Tibial nerve (tissue), 4 donors: ENCODE results near the gene L3MBTL4. TPM values are rescaled to one million over a fixed set of nuclear protein-coding genes. Genes with fewer than 3 reads are reported as not detected.

Source experiments
- DNase-seq, 2 donors: peaks; one replicate each; pipeline ENCODE4 v3.0.0-alpha.2; 2019; ENCODE audit warnings: low spot score in 2 of 2
- H3K27ac ChIP-seq, 4 donors: fragments of 200-600 bp; sonication (generic) in 3 of 4; one replicate each; pipeline ENCODE4 v1.5.1; 2017 to 2019; ENCODE audit warnings: mild to moderate bottlenecking in 1 of 4
- H3K27me3 ChIP-seq, 2 donors: fragments of 200-600 bp; sonication (generic) in 1 of 2; one replicate each; pipeline versions ENCODE4 v1.5.1 to v1.6.0; 2017 to 2019
- H3K36me3 ChIP-seq, 3 donors: fragments of 200-600 bp; sonication (generic); one replicate each; pipeline ENCODE4 v1.5.1; 2018 to 2019
- H3K4me1 ChIP-seq, 4 donors: fragments of 200-600 bp; sonication (generic) in 3 of 4; one replicate each; pipeline ENCODE4 v1.5.1; 2017 to 2019
- H3K4me3 ChIP-seq, 4 donors: fragments of 200-600 bp; sonication (generic) in 3 of 4; one replicate each; pipeline ENCODE4 v1.5.1; 2017 to 2019; ENCODE audit warnings: mild to moderate bottlenecking in 1 of 4, moderate library complexity in 1 of 4
- H3K9me3 ChIP-seq, 4 donors: fragments of 200-600 bp; sonication (generic) in 3 of 4; one replicate each; pipeline ENCODE4 v1.5.1; 2017 to 2019
- EP300 ChIP-seq, 2 donors: sonication (generic); formaldehyde crosslinking; IDR thresholded peaks; one replicate each; pipeline ENCODE4 v1.6.1; 2017; ENCODE audit warnings: antibody characterized with exemption in 2 of 2, mild to moderate bottlenecking in 1 of 2
- POLR2A ChIP-seq, 2 donors: fragments of 450-650 bp; IDR thresholded peaks; one replicate each; pipeline ENCODE4 v1.6.1; 2017; ENCODE audit warnings: antibody characterized with exemption in 2 of 2, mild to moderate bottlenecking in 2 of 2, moderate library complexity in 2 of 2
- WGBS, 2 donors: methylation state at CpG; one replicate each; pipeline ENCODE4 v1.1.5; 2018; 5-methylcytosine and 5-hydroxymethylcytosine counted together
- total RNA-seq, 4 donors: library from RNA; depleted of rRNA; stranded (reverse); fragments of >200 nt; gene quantifications; one replicate each; pipeline ENCODE4 v1.1.0, GENCODE V29; 2016
- TF ChIP-seq, protein P1 (sequence below), 5 experiments: fragments of 200-600 bp in 3 of 5; fragments of 450-650 bp in 2 of 5; sonication (generic) in 3 of 5; IDR thresholded peaks; one replicate each; pipeline ENCODE4 v1.5.1; 2016 to 2019; ENCODE audit warnings: antibody characterized with exemption in 5 of 5, mild to moderate bottlenecking in 3 of 5, moderate library complexity in 2 of 5

L3MBTL4 gene
- total RNA-seq, 4 donors from 2014 or later, result 6.3 to 9.0 (median 8.1) TPM

DNA sequence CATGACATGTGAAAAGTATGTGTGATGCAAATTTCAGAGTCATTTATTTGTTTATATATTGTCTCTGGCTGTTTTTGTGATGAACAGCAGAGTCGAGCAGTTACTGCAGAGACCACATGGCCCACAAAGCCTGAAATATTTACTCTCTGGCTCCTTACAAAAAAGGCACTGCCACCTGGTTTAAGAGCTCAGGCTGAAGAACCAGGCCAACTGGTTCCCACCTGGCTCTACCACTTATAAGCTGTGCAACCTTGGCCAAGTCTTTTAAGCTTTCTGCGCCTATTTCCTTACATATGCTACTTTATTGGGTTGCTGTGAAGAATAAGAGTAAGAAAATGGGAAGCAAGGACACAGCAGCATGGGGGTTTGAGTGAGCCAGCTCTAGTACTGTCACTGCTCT lies 207.6 kb downstream of the L3MBTL4 start:
- H3K9me3 ChIP-seq, result no peaks in the 10 kb centered on the region
- no peaks in the 10 kb centered on the region for H3K4me1 ChIP-seq
- H3K27me3 ChIP-seq, result no peaks in the 10 kb centered on the region
- no peak overlapping the region for H3K27ac ChIP-seq
- WGBS, 2 donors, result 87 to 93% methylated on average over 2 of the region's 2 CpGs
- H3K36me3 ChIP-seq, result peaks cover 0 to 7% (median 0%) of the 10 kb centered on the region in 3 donors
- no peak for TF ChIP-seq POLR2A (IDR thresholded peaks at IDR 0.05)
- no peak for TF ChIP-seq EP300 (IDR thresholded peaks at IDR 0.05)
- TF ChIP-seq, protein P1, sequence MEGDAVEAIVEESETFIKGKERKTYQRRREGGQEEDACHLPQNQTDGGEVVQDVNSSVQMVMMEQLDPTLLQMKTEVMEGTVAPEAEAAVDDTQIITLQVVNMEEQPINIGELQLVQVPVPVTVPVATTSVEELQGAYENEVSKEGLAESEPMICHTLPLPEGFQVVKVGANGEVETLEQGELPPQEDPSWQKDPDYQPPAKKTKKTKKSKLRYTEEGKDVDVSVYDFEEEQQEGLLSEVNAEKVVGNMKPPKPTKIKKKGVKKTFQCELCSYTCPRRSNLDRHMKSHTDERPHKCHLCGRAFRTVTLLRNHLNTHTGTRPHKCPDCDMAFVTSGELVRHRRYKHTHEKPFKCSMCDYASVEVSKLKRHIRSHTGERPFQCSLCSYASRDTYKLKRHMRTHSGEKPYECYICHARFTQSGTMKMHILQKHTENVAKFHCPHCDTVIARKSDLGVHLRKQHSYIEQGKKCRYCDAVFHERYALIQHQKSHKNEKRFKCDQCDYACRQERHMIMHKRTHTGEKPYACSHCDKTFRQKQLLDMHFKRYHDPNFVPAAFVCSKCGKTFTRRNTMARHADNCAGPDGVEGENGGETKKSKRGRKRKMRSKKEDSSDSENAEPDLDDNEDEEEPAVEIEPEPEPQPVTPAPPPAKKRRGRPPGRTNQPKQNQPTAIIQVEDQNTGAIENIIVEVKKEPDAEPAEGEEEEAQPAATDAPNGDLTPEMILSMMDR (IDR thresholded peaks at IDR 0.05), result no peak
- H3K4me3 ChIP-seq, result no peak overlapping the region
- DNase-seq, result no peak

DNA sequence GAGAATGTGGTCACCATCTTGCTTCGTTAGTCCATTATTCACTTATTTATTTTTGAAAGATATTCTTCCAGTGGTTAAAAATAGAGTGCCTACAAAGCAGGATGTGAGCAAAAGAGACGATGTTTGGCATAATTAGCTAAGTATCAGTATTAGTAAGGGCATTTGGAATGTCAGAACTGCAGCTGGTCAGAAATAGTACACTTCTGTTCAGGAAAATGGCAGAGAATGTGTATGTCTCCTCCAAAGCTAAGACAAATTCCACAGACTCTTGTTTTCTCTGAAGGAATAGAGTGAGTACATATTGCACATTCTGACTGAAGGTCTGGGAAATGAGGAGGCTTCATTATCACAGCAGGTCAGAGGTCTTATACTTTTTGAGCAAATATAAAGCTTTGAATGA lies 209.0 kb downstream of the L3MBTL4 start:
- 43 to 48% methylated on average over 2 of the region's 2 CpGs for WGBS, 2 donors
- Histone ChIP-seq H3K4me1 (no peaks in the 10 kb centered on the region), H3K27ac (no peak overlapping the region), H3K27me3 (no peaks in the 10 kb centered on the region), H3K4me3 (no peak overlapping the region), H3K9me3 (no peaks in the 10 kb centered on the region), H3K36me3 (peaks cover 0 to 7% (median 0%) of the 10 kb centered on the region in 3 donors)
- TF ChIP-seq EP300 (IDR thresholded peaks at IDR 0.05) (no peak), POLR2A (IDR thresholded peaks at IDR 0.05) (no peak)
- TF ChIP-seq, protein P1 (IDR thresholded peaks at IDR 0.05), result no peak
- DNase-seq, result no peak

DNA sequence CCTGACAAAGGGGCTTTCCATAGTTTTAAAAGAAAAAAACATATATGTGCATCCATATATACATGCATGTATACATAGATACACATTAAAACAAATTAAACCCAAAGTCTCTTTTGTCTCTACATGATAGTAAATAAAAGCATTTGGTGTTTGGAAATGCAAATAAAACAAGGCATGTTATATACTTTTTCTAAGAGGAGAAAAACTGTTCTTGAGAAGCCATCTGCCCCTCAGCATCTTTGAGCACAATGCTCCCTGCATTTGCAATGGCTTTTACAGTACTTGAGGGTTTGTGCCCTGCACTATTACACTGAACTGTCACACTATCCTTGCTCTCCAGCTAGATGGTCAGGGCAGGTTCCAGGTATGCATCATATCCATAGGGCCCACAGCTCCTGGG lies 210.2 kb downstream of the L3MBTL4 start:
- H3K9me3 ChIP-seq, result no peaks in the 10 kb centered on the region
- H3K27me3 ChIP-seq, result no peaks in the 10 kb centered on the region

DNA sequence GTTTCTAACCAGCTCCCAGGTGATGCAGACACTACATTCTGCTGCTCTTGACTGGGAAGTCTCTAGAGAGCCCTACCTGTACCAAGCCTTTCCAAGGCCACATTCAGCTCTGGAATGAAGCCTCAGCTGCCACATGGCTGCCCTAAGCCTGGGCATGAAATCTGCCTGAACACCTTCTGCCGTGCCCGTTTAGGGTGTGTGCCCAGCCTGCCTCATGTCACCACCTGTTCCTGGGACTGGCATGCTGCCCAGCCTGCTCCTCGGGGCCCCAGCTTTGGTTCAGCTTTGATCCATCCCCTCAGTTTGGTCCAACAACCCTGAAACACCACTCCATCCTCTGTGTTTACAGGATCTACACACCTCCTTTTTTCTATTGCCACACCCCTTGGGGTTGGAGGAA lies 210.9 kb downstream of the L3MBTL4 start:
- WGBS, 2 donors, result 85 to 88% methylated on average over 3 of the region's 3 CpGs
- H3K36me3 ChIP-seq, result no peaks in the 10 kb centered on the region
- no peaks in the 10 kb centered on the region for H3K9me3 ChIP-seq
- no peaks in the 10 kb centered on the region for H3K27me3 ChIP-seq
- no peak for DNase-seq
- TF ChIP-seq EP300 (IDR thresholded peaks at IDR 0.05) (no peak), POLR2A (IDR thresholded peaks at IDR 0.05) (no peak)
- TF ChIP-seq, protein P1 (IDR thresholded peaks at IDR 0.05), result no peak
- no peak overlapping the region for H3K27ac ChIP-seq
- no peak overlapping the region for H3K4me3 ChIP-seq
- no peaks in the 10 kb centered on the region for H3K4me1 ChIP-seq

More for the DNA sequence above, 210.2 kb downstream of the L3MBTL4 start:
- Histone ChIP-seq H3K27ac (no peak overlapping the region), H3K36me3 (no peaks in the 10 kb centered on the region), H3K4me3 (no peak overlapping the region), H3K4me1 (no peaks in the 10 kb centered on the region)
- no peak for DNase-seq
- TF ChIP-seq, protein P1 (IDR thresholded peaks at IDR 0.05), result no peak
- TF ChIP-seq EP300 (IDR thresholded peaks at IDR 0.05) (no peak), POLR2A (IDR thresholded peaks at IDR 0.05) (no peak)

DNA sequence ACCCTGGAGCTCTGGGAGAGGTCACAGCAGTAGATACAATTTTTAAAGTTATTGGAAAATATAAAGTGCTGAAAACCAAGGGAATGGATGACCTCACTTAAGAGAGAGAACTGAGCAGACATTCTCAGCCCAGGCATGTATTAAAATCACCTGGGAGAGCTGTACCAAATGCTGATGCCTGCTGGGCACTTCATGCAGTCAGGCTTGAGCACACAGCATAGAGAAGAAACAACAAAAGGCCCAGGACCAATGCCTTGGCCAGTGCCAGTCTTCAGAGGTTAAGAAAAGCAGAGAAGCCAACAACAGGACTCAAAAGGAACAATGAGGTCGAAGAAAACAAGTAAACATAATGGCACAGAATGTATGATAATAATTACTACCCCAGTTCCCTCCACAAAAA lies 211.8 kb downstream of the L3MBTL4 start:
- no peaks in the 10 kb centered on the region for H3K36me3 ChIP-seq
- H3K27me3 ChIP-seq, result no peaks in the 10 kb centered on the region
- no peak overlapping the region for H3K27ac ChIP-seq
- no peak overlapping the region for H3K4me3 ChIP-seq
- no peak for TF ChIP-seq POLR2A (IDR thresholded peaks at IDR 0.05)
- TF ChIP-seq EP300 (IDR thresholded peaks at IDR 0.05), result no peak
- TF ChIP-seq, protein P1 (IDR thresholded peaks at IDR 0.05), result no peak
- H3K4me1 ChIP-seq, result no peaks in the 10 kb centered on the region
- DNase-seq, result no peak
- no peaks in the 10 kb centered on the region for H3K9me3 ChIP-seq
- WGBS, 2 donors, result 80 to 81% methylated on average over 1 of the region's 1 CpG
